ENCODE data around the gene ECSIT. TPM values are rescaled to one million over a fixed set of nuclear protein-coding genes. Genes with fewer than 3 reads are reported as not detected.
A peak's percentile ranks its signal among the peaks of the same experiment; 100 is the strongest.
"Not testable (repeated sequence)": the region's sequence is repeated elsewhere in the genome, so short reads cannot be mapped to it uniquely, and the experiment has no call there.

Gene ECSIT, protein sequence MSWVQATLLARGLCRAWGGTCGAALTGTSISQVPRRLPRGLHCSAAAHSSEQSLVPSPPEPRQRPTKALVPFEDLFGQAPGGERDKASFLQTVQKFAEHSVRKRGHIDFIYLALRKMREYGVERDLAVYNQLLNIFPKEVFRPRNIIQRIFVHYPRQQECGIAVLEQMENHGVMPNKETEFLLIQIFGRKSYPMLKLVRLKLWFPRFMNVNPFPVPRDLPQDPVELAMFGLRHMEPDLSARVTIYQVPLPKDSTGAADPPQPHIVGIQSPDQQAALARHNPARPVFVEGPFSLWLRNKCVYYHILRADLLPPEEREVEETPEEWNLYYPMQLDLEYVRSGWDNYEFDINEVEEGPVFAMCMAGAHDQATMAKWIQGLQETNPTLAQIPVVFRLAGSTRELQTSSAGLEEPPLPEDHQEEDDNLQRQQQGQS
- 29.5 and 60.6 TPM in 2 replicates for total RNA-seq (2014; rRNA removed; shearing (Covaris generic))

DNA sequence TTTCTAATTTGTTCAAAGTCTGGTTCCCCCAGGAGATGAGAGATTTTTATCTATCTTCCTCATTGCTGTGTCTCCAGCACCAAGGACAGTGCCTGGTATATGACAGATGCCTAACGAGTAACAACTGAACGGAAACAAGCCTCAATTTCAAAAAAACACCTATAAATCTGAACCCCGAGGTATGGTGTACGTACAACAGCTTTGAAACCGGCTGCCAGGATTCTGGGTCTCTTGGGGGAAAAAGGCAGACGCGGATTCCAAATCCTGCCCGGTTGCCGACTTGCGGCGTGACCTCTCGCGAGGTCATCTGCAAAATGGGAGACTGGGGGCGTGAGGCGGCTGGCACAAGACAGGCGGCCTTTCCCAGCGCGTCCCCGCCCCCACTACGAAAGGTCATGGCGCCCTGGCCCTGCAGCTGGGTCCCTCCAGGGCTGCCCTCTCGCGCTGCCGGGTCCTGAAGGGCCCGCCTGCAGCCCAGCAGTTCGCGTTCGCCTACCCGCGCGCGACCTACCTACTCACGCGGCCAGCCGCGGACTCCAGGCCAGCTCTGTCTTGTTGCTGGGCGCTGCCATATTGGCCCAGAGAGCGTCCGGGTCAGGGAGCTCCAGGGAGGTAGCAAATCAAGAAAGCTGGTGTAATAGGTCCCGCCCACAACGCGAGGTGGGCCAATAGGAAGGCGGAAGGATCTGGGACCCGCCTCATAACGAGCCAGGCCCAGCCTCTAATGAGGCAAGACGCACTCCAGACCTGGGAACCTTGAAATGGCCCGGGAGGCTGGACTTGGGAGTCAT is at the start of gene ECSIT:
Gene ECSIT (minus strand): TSS at position 584 of the 791 bp plus-strand sequence. CDS start 9,964 bp downstream, outside the sequence.
- Histone ChIP-seq H3K4me3 (peak within 1 kb of the TSS; percentile 81), H3K27ac (peak within 1 kb of the TSS; percentile 73), H3K36me3 (peaks cover under 1% of the 10 kb centered on the region), H3K27me3 (replicated peaks) (no peaks in the 10 kb centered on the region), H3K9me3 (replicated peaks) (no peaks in the 10 kb centered on the region), H3K4me1 (replicated peaks) (peaks cover 37% of the 10 kb centered on the region)
- peak; percentile 99 for DNase-seq (ENCODE audit: low read depth in 1 of 2, low spot score in 2 of 2)

DNA sequence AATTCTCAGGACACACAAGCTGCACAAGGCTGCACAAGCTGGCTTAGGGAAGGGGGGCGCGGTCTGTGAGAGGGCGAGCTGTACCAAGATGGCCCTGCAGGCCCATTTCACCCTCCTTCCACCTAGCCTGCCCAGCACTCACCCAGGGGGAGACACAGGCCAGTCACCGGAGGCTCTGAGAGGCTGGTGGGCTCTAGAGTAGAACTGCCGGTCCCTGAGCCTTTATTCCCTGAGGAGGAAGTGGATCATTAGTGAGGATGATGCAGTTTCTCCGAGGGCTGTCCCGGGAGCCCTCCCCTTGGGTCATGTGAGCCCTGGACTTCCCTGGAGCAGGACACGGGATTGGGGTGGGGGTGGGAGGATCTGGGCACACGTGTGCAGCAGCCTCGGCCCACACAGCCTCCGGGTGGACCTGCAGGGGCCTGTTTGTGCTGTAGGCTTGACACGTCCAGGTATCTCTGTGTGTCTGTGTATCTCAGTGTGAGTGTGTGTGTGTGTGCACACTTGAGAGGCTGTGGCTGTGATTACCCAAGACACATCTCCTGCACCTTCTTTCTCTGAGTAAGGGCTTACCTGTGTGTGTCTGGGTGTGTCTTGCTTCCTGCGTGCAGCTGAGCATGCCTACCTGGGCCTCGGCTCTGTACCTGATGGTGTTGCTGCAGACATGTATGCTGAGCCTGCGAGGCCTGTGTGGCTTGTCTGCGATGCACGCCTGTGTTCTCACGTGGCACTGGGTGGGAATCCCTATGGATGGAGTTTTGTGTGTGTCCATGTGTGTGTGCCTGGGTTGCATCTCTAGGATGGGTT is 48.7 kb upstream of the ECSIT start, which contains the start of gene ACP5:
Gene ACP5 (minus strand): TSS at position 195 of the 807 bp plus-strand sequence. CDS start 328 bp downstream, outside the sequence.
- Histone ChIP-seq H3K4me1 (replicated peaks) (no peaks in the 10 kb centered on the region), H3K9me3 (replicated peaks) (no peaks in the 10 kb centered on the region), H3K27ac (no peak within 1 kb of the TSS), H3K36me3 (no peaks in the 10 kb centered on the region), H3K27me3 (replicated peaks) (no peaks in the 10 kb centered on the region), H3K4me3 (no peak within 1 kb of the TSS)
- DNase-seq (ENCODE audit: low read depth in 1 of 2, low spot score in 2 of 2) = peak in 1 of 2 experiments; percentile 42

DNA sequence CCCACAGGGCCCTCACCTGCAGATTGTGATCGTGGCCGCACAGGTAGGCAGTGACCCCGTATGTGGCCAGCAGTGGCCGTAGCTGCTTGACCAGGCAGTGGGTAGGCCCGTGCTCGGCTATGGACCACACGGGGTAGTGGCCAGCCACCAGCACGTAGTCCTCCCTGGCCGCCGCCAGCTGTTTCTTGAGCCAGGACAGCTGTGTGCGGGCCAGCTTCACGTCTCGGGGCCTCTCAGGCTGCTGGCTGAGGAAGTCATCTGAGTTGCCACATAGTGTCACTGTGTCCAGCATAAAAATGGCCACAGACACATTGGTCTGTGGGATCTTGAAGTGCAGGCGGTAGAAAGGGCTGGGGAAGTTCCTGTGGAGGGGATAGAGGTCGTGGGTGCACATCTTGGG is 47.3 kb upstream of the ECSIT start:
- Histone ChIP-seq H3K4me3 (no peak overlapping the region), H3K36me3 (no peaks in the 10 kb centered on the region), H3K27me3 (replicated peaks) (no peaks in the 10 kb centered on the region), H3K27ac (no peak overlapping the region), H3K9me3 (replicated peaks) (no peaks in the 10 kb centered on the region), H3K4me1 (replicated peaks) (no peaks in the 10 kb centered on the region)
- DNase-seq (ENCODE audit: low read depth in 1 of 2, low spot score in 2 of 2) = no peak

DNA sequence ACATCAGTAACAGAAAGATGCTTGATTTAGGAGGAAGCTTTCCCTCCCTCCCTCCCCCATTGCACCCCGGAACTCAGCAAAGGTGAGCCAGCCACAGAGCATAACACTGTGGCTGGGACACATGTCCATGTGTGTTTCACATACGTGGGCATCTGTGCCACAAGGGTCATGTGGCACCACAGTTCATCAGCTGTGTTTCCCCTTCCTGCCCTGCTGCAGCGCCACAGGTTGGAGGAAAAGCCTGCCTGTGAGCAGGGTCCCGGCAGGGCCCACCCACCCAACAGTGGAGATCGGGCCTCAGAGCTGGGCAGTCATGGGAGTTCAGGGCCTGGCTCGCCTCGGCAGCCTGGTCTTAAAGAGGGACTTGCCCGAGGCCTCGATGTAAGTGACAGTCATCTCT is 45.8 kb upstream of the ECSIT start:
- Histone ChIP-seq H3K9me3 (replicated peaks) (no peaks in the 10 kb centered on the region), H3K27ac (no peak overlapping the region), H3K36me3 (no peaks in the 10 kb centered on the region), H3K4me3 (no peak overlapping the region), H3K4me1 (replicated peaks) (no peaks in the 10 kb centered on the region), H3K27me3 (replicated peaks) (no peaks in the 10 kb centered on the region)
- DNase-seq (ENCODE audit: low read depth in 1 of 2, low spot score in 2 of 2) = no peak

DNA sequence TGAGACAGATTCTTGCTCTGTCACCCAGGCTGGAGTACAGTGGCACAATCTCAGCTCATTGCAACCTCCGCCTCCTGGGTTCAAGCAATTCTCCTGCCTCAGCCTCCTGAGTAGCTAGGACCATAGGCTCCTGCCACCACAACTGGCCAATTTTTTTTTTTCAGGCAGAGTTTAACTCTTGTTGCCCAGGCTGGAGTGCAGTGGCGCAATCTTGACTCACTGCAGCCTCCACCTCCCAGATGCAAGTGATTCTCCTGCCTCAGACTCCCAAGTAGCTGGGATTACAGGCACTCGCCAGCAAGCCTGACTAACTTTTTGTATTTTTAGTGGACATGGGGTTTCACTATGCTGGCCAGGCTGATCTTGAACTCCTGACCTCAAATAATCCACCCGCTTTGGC is 44.8 kb upstream of the ECSIT start:
- not testable (repeated sequence) for H3K4me3 ChIP-seq; H3K9me3 ChIP-seq (replicated peaks); H3K4me1 ChIP-seq (replicated peaks); H3K36me3 ChIP-seq; DNase-seq (ENCODE audit: low read depth in 1 of 2, low spot score in 2 of 2); H3K27me3 ChIP-seq (replicated peaks); H3K27ac ChIP-seq

DNA sequence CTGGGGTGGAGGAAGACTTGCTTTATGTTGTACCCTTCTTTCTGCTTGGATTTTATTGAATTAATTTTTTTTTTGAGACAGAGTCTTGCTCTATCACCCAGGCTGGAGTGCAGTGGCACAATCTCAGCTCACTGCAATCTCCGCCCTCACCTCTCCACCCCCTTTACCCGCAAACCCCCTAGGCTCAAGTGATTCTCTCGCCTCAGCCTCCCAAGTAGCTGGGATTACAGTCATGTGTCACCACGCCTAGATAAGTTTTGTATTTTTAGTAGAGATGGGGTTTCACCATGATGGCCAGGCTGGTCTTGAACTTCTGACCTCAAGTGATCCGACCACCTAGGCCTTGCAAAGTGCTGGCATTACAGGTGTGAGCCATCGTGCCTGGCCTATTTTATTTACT is 44.4 kb upstream of the ECSIT start:
- H3K36me3 ChIP-seq; H3K4me3 ChIP-seq; DNase-seq (ENCODE audit: low read depth in 1 of 2, low spot score in 2 of 2); H3K9me3 ChIP-seq (replicated peaks); H3K27me3 ChIP-seq (replicated peaks); H3K27ac ChIP-seq; H3K4me1 ChIP-seq (replicated peaks): not testable (repeated sequence)

DNA sequence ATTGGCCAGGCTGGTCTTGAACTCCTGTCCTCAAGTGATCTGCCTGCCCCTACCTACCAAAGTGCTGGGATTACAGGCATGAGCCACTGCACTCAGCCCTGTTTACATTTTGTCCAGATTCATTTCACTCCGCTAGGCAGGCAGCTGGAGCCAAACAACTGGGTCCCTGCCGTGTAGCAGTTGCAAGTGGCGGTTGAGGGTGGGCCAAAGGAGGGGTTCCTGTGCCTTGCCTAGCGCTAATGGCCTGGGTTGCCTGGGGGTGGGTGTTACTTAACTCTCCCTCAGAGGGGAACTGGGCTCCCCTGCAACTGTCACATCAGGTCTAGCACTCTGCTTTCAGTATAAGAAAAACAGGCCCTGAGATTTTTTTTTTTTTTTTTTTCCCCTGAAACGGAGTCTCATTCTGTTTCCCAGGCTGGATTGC is 41.1 kb upstream of the ECSIT start:
- no peaks in the 10 kb centered on the region for H3K9me3 ChIP-seq (replicated peaks)
- no peaks in the 10 kb centered on the region for H3K27me3 ChIP-seq (replicated peaks)
- no peak for DNase-seq (ENCODE audit: low read depth in 1 of 2, low spot score in 2 of 2)
- no peaks in the 10 kb centered on the region for H3K36me3 ChIP-seq
- no peak overlapping the region for H3K27ac ChIP-seq
- H3K4me3 ChIP-seq = no peak overlapping the region
- no peaks in the 10 kb centered on the region for H3K4me1 ChIP-seq (replicated peaks)

DNA sequence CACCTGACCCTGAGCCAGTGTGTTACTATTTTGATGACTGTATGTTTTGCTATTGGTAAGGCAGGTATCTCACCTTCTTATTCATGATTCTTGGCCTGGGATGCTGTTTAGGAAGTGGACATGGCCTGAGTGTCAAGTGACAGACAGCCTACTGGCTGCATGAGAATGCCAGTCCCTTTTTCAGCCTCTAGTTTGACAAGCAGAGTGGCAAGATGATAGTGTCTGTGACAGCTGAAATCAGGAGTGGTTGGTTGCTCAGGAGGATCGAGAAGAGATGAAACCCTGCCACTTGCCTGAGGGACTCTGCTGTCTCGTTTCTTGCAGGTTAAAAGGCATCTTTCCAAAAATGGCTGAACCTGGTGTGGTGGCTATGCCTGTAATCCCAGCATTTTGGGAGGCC is 37.2 kb upstream of the ECSIT start:
- Histone ChIP-seq H3K27ac (no peak overlapping the region), H3K27me3 (replicated peaks) (no peaks in the 10 kb centered on the region), H3K9me3 (replicated peaks) (no peaks in the 10 kb centered on the region), H3K36me3 (no peaks in the 10 kb centered on the region), H3K4me1 (replicated peaks) (no peaks in the 10 kb centered on the region), H3K4me3 (no peak overlapping the region)
- no peak for DNase-seq (ENCODE audit: low read depth in 1 of 2, low spot score in 2 of 2)

DNA sequence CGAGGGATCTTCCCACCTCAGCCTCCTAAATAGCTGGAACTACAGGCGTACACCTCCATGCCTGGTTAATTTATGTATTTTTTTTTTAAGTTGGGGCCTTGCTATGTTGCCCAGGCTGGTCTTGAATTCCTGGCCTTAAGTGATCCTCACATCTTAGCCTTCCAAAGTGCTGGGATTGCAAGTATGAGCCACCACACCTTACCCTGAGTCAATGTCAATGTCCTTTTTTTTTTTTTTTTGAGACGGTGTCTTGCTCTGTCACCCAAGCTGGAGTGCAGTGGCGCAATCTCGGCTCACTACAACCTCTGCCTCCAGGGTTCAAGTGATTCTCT is 36.7 kb upstream of the ECSIT start:
- not testable (repeated sequence) for H3K4me1 ChIP-seq (replicated peaks); H3K27ac ChIP-seq; H3K27me3 ChIP-seq (replicated peaks); H3K36me3 ChIP-seq; H3K4me3 ChIP-seq; DNase-seq (ENCODE audit: low read depth in 1 of 2, low spot score in 2 of 2); H3K9me3 ChIP-seq (replicated peaks)

DNA sequence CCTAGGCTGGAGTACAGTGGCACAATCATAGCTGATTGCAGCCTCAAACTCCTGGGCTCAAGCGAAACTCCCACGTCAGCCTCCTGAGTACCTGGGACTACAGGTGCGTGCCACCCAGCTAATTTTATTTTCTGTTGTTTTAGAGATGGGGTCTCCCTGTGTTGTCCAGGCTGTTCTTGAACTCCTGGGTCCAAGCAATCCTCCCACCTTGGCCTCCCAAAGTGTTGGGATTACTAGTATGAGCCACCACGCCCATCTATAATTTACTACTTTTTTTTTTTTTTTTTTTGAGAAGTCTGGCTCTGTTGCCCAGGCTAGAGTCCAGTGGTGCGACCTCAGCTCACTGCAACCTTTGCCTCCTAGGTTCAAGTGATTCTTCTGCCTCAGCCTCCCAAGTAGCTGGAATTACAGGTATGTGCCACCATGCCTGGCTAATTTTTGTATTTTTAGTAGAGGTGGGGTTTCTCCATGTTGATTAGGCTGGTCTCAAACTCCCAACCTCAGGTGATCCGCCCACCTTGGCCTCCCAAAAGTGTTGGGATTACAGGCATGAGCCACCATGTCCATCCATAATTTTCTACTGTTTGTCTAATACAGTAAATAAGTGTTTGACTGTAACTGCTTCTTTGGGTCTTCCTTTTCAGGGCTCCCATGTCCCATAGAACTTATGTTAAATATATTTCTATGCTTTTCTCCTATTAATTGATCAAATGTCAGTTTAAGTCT is 35.3 kb upstream of the ECSIT start:
- not testable (repeated sequence) for H3K36me3 ChIP-seq; H3K4me1 ChIP-seq (replicated peaks); H3K4me3 ChIP-seq; DNase-seq (ENCODE audit: low read depth in 1 of 2, low spot score in 2 of 2); H3K9me3 ChIP-seq (replicated peaks); H3K27me3 ChIP-seq (replicated peaks); H3K27ac ChIP-seq

DNA sequence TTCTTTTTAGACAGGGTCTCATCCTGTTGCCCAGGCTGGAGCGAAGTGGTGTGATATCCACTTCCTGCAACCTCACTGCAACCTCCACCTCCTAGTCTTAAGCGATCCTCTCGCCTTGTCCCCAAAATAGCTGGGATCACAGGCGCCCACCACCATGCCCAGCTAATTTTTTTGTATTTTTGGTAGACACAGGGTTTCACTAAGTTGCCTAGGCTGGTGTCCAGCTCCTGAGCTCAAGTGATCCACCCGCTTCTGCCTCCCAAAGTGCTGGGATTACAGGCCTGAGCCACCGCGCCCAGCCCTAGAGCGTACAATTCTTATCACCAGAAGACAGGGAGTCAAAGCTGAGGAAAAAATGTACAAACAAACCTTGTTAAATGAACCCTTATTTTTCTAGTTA is 34.6 kb upstream of the ECSIT start:
- H3K4me3 ChIP-seq = no peak overlapping the region
- H3K4me1 ChIP-seq (replicated peaks) = peaks cover 4% of the 10 kb centered on the region; the same call in 1 of the 2 replicates
- H3K9me3 ChIP-seq (replicated peaks) = no peaks in the 10 kb centered on the region
- no peak for DNase-seq (ENCODE audit: low read depth in 1 of 2, low spot score in 2 of 2)
- no peak overlapping the region for H3K27ac ChIP-seq
- H3K36me3 ChIP-seq = 0 out of 2 replicates have a peak, but pooled peaks cover 3% of the 10 kb centered on the region
- no peaks in the 10 kb centered on the region for H3K27me3 ChIP-seq (replicated peaks)

DNA sequence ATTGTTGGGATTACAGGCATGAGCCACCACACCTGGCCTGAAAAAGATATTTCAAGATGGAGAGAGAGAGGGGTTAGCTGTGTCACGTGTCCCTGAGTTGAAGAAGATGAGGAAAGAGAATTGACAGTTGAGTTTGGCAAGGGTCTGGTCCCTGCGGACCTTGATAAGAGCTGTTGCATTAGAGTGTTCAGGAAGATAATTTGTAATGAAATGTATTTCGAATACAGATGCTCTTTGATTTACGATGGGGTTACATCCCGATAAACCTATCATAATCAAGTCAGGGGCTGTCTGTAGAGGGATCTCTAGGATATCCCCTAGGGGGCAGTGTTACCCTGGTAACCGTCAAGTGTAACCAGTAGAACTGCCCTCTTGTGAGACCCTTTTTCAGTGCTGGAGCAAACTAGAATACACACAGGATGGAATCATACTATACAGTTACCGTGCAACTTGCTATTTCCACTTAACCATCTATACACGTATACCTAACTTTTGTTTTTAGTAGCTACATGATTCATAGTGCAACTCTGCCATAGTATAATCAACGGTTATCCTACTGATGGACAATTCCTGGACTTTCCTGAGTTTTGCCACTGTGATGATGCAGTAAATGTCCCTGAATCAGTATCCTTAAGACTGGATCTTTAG is 31.6 kb upstream of the ECSIT start:
- no peaks in the 10 kb centered on the region for H3K9me3 ChIP-seq (replicated peaks)
- no peak overlapping the region for H3K27ac ChIP-seq
- H3K27me3 ChIP-seq (replicated peaks) = no peaks in the 10 kb centered on the region
- H3K4me3 ChIP-seq = no peak overlapping the region
- H3K4me1 ChIP-seq (replicated peaks) = peaks cover 10% of the 10 kb centered on the region
- H3K36me3 ChIP-seq = peaks cover 7% of the 10 kb centered on the region
- peak; percentile 41 to 64 for DNase-seq (ENCODE audit: low read depth in 1 of 2, low spot score in 2 of 2)
